Measurements from ENCODE around the gene GCGR.

GCGR gene

GRCh38 chr17:81824595-81824994 lies 20.6 kb downstream of the GCGR start:
- Histone ChIP-seq H3K27me3 (ENCODE audit: insufficient read depth, poor library complexity, severe bottlenecking) (no peaks in the 10 kb centered on the region), H3K9me3 (ENCODE audit: severe bottlenecking) (no peaks in the 10 kb centered on the region), H3K4me3 (ENCODE audit: severe bottlenecking) (no peak overlapping the region), H3K36me3 (ENCODE audit: low read depth) (no peaks in the 10 kb centered on the region), H3K4me1 (ENCODE audit: insufficient read depth, poor library complexity, severe bottlenecking) (no peaks in the 10 kb centered on the region), H3K27ac (ENCODE audit: poor library complexity, severe bottlenecking) (no peak overlapping the region)
- TF ChIP-seq CTCF (IDR thresholded peaks at IDR 0.05; ENCODE audit: poor library complexity, severe bottlenecking) = no peak
- no peak for DNase-seq (ENCODE audit: low spot score)
- no peak for ATAC-seq (ENCODE audit: low read depth)

GRCh38 chr17:81825841-81826466 lies 22.0 kb downstream of the GCGR start:
- no peaks in the 10 kb centered on the region for H3K36me3 ChIP-seq (ENCODE audit: low read depth)
- no peak; the same call in 2 of the 3 replicates for ATAC-seq (ENCODE audit: low read depth)
- H3K27me3 ChIP-seq (ENCODE audit: insufficient read depth, poor library complexity, severe bottlenecking) = no peaks in the 10 kb centered on the region
- H3K4me3 ChIP-seq (ENCODE audit: severe bottlenecking) = no peak overlapping the region
- H3K4me1 ChIP-seq (ENCODE audit: insufficient read depth, poor library complexity, severe bottlenecking) = no peaks in the 10 kb centered on the region
- DNase-seq (ENCODE audit: low spot score) = no peak
- no peaks in the 10 kb centered on the region for H3K9me3 ChIP-seq (ENCODE audit: severe bottlenecking)
- TF ChIP-seq CTCF (IDR thresholded peaks at IDR 0.05; ENCODE audit: poor library complexity, severe bottlenecking) = no peak
- H3K27ac ChIP-seq (ENCODE audit: poor library complexity, severe bottlenecking) = no peak overlapping the region

- peaks cover 8% of the 10 kb centered on the region for H3K4me1 ChIP-seq (ENCODE audit: insufficient read depth, poor library complexity, severe bottlenecking)
- DNase-seq (ENCODE audit: low spot score) = no peak
- H3K9me3 ChIP-seq (ENCODE audit: severe bottlenecking) = no peaks in the 10 kb centered on the region
- H3K4me3 ChIP-seq (ENCODE audit: severe bottlenecking) = no peak overlapping the region
- no peak for TF ChIP-seq CTCF (IDR thresholded peaks at IDR 0.05; ENCODE audit: poor library complexity, severe bottlenecking)
- H3K27me3 ChIP-seq (ENCODE audit: insufficient read depth, poor library complexity, severe bottlenecking) = no peaks in the 10 kb centered on the region
- no peaks in the 10 kb centered on the region for H3K36me3 ChIP-seq (ENCODE audit: low read depth)
- ATAC-seq (ENCODE audit: low read depth) = no peak
- H3K27ac ChIP-seq (ENCODE audit: poor library complexity, severe bottlenecking) = no peak overlapping the region
Observed at GRCh38 chr17:81828656-81829055, 24.7 kb downstream of the GCGR start.

GRCh38 chr17:81829858-81830257 lies 25.9 kb downstream of the GCGR start:
- H3K4me1 ChIP-seq (ENCODE audit: insufficient read depth, poor library complexity, severe bottlenecking) = peaks cover 8% of the 10 kb centered on the region
- no peaks in the 10 kb centered on the region for H3K27me3 ChIP-seq (ENCODE audit: insufficient read depth, poor library complexity, severe bottlenecking)
- no peak for TF ChIP-seq CTCF (IDR thresholded peaks at IDR 0.05; ENCODE audit: poor library complexity, severe bottlenecking)
- ATAC-seq (ENCODE audit: low read depth) (no peak), DNase-seq (ENCODE audit: low spot score) (no peak)
- no peaks in the 10 kb centered on the region for H3K36me3 ChIP-seq (ENCODE audit: low read depth)
- H3K4me3 ChIP-seq (ENCODE audit: severe bottlenecking) = no peak overlapping the region
- no peak overlapping the region for H3K27ac ChIP-seq (ENCODE audit: poor library complexity, severe bottlenecking)
- H3K9me3 ChIP-seq (ENCODE audit: severe bottlenecking) = no peaks in the 10 kb centered on the region

GRCh38 chr17:81831563-81831956 lies 27.6 kb downstream of the GCGR start:
- Histone ChIP-seq H3K4me3 (ENCODE audit: severe bottlenecking) (no peak overlapping the region), H3K4me1 (ENCODE audit: insufficient read depth, poor library complexity, severe bottlenecking) (peaks cover 8% of the 10 kb centered on the region), H3K27me3 (ENCODE audit: insufficient read depth, poor library complexity, severe bottlenecking) (no peaks in the 10 kb centered on the region), H3K9me3 (ENCODE audit: severe bottlenecking) (no peaks in the 10 kb centered on the region), H3K27ac (ENCODE audit: poor library complexity, severe bottlenecking) (peak overlapping the region; percentile 71), H3K36me3 (ENCODE audit: low read depth) (no peaks in the 10 kb centered on the region)
- no peak for TF ChIP-seq CTCF (IDR thresholded peaks at IDR 0.05; ENCODE audit: poor library complexity, severe bottlenecking)
- ATAC-seq (ENCODE audit: low read depth) (no peak), DNase-seq (ENCODE audit: low spot score) (no peak)

All from RWPE2 (cell line).